Gastrocnemius medialis (tissue), 4 donors: ENCODE results near the gene RAB38.

Source experiments
- POLR2A ChIP-seq, 2 donors: fragments of 450-650 bp; IDR thresholded peaks; one replicate each; pipeline ENCODE4 v1.6.1; 2017; ENCODE audit warnings: antibody characterized with exemption in 2 of 2, mild to moderate bottlenecking in 2 of 2, moderate library complexity in 2 of 2
- TF ChIP-seq, protein P1 (sequence below), 5 experiments: fragments of 450-650 bp in 3 of 5; fragments of 200-600 bp in 2 of 5; sonication (generic) in 2 of 5; IDR thresholded peaks in 4 of 5; conservative IDR thresholded peaks in 1 of 5; 1 replicate in 4 of 5; 2 replicates in 1 of 5; pipeline ENCODE4 v1.5.1; 2016 to 2019; ENCODE audit warnings: antibody characterized with exemption in 5 of 5, mild to moderate bottlenecking in 3 of 5, moderate library complexity in 3 of 5

DNA sequence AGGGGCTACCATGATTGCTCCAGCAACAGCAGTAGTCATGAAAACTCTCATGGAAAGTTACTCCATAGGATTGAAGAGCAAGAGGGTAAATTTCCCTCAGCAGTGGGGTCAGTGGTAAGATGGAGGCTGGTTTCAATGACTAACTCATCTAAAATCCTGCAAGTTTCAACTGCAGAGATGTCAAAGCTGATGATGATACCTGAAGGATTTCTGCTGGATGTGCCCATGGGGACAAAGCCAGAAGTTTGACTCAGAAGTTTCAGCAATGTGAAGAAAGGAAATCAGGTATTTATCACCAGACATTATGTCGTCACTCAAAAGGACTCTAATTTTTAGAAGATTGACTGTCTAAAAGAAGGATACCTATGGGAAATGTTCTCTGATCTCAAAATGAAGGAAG, 29.1 kb downstream of the RAB38 start:
- no peak for TF ChIP-seq POLR2A (IDR thresholded peaks at IDR 0.05)
- TF ChIP-seq, protein P1, sequence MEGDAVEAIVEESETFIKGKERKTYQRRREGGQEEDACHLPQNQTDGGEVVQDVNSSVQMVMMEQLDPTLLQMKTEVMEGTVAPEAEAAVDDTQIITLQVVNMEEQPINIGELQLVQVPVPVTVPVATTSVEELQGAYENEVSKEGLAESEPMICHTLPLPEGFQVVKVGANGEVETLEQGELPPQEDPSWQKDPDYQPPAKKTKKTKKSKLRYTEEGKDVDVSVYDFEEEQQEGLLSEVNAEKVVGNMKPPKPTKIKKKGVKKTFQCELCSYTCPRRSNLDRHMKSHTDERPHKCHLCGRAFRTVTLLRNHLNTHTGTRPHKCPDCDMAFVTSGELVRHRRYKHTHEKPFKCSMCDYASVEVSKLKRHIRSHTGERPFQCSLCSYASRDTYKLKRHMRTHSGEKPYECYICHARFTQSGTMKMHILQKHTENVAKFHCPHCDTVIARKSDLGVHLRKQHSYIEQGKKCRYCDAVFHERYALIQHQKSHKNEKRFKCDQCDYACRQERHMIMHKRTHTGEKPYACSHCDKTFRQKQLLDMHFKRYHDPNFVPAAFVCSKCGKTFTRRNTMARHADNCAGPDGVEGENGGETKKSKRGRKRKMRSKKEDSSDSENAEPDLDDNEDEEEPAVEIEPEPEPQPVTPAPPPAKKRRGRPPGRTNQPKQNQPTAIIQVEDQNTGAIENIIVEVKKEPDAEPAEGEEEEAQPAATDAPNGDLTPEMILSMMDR (IDR thresholded peaks at IDR 0.05 in 4 of 5, conservative IDR thresholded peaks at IDR 0.05 in 1 of 5) = no peak
